Colon (tissue), 2 donors: ENCODE data around the gene ZNG1E.
"Not testable (repeated sequence)": the region's sequence is repeated elsewhere in the genome, so short reads cannot be mapped to it uniquely, and the experiment has no call there.

ENCODE experiments used
- FAIRE-seq: peaks from 2 replicates; lab custom pipeline; 2012; peaks lifted over from hg19 to GRCh38; lab: Jason Lieb, UNC
- donor health status: control.
- donor health status: control.

ZNG1E gene

GRCh38 chr9:65675589-65676021 lies at the start of gene ZNG1E:
TSS of gene ZNG1E (plus strand) at chr9:65675928. CDS start at chr9:65675977, 49 bp downstream.
- not testable (repeated sequence) for FAIRE-seq

- not testable (repeated sequence) for FAIRE-seq
These were observed 2.1 kb upstream of the ZNG1E start for GRCh38 chr9:65673579-65673978.

- FAIRE-seq = not testable (repeated sequence)
These were observed 710 bp upstream of the ZNG1E start for GRCh38 chr9:65675018-65675417.

- not testable (repeated sequence) for FAIRE-seq
These were observed 661 bp downstream of the ZNG1E start for GRCh38 chr9:65676389-65676788.

- FAIRE-seq = not testable (repeated sequence)
These were observed 2.8 kb downstream of the ZNG1E start for GRCh38 chr9:65678533-65678932.

- FAIRE-seq = not testable (repeated sequence)
These were observed 27.8 kb downstream of the ZNG1E start for GRCh38 chr9:65703550-65703949.

- FAIRE-seq = not testable (repeated sequence)
These were observed 38.7 kb downstream of the ZNG1E start for GRCh38 chr9:65714445-65714844.

- FAIRE-seq = not testable (repeated sequence)
These were observed 61.4 kb downstream of the ZNG1E start, which contains the start of gene FOXD4L4 for GRCh38 chr9:65737096-65737564. TSS of gene FOXD4L4 (plus strand) at chr9:65737146. CDS start at chr9:65737146, 0 bp downstream.

- FAIRE-seq = not testable (repeated sequence)
These were observed 62.4 kb downstream of the ZNG1E start for GRCh38 chr9:65738133-65738532.
